Measurements from ENCODE around the gene TUBG2. TPM values are rescaled to one million over a fixed set of nuclear protein-coding genes. Genes with fewer than 3 reads are reported as not detected.

TUBG2 gene
- polyA plus RNA-seq, 1 donor (not counting 4 experiments of a cell fraction or from before 2014, with no cell fraction given) = 14.5 TPM

GRCh38 chr17:42708588-42708987, 49.5 kb downstream of the TUBG2 start:
- no peak for DNase-seq (ENCODE audit: low read depth, low spot score)
- TF ChIP-seq EZH2 (IDR thresholded peaks at IDR 0.05; ENCODE audit: low read length) (no peak), CTCF (optimal IDR thresholded peaks at IDR 0.05 in 1 of 3, IDR thresholded peaks at IDR 0.05 in 1 of 3, conservative IDR thresholded peaks at IDR 0.05 in 1 of 3; ENCODE audit: extremely low read depth in 1 of 3, insufficient read depth in 2 of 3, low read length in 3 of 3) (no peak)
- peaks cover 39 to 48% of the 10 kb centered on the region in 2 experiments for H3K36me3 ChIP-seq (ENCODE audit: control insufficient read depth in 2 of 2, extremely low read depth in 1 of 2, insufficient read depth in 2 of 2, low read length in 2 of 2)

GRCh38 chr17:42709561-42709960, 50.5 kb downstream of the TUBG2 start:
- Histone ChIP-seq H3K9me3 (ENCODE audit: control insufficient read depth, low read depth, low read length) (no peaks in the 10 kb centered on the region), H3K4me2 (ENCODE audit: control insufficient read depth, extremely low read depth, insufficient read depth, low read depth, low read length) (no peak overlapping the region), H3K36me3 (ENCODE audit: control insufficient read depth in 2 of 2, extremely low read depth in 1 of 2, insufficient read depth in 2 of 2, low read length in 2 of 2) (peaks cover 37 to 42% of the 10 kb centered on the region in 2 experiments), H3K27ac (ENCODE audit: control insufficient read depth, insufficient read depth, low read length) (no peak overlapping the region), H3K79me2 (ENCODE audit: control insufficient read depth, insufficient read depth, low read length) (no peaks in the 10 kb centered on the region), H3K9me1 (ENCODE audit: control insufficient read depth, extremely low read depth, insufficient read depth, low read length) (no peaks in the 10 kb centered on the region), H3K27me3 (ENCODE audit: control insufficient read depth, extremely low read depth, insufficient read depth, low read length) (no peaks in the 10 kb centered on the region), H3K9ac (ENCODE audit: control insufficient read depth, extremely low read depth, insufficient read depth, low read length) (no peak overlapping the region), H3K4me3 (ENCODE audit: control insufficient read depth in 2 of 3, extremely low read depth in 1 of 3, insufficient read depth in 2 of 3, low read depth in 1 of 3, low read length in 3 of 3) (no peak overlapping the region), H2AFZ (ENCODE audit: control insufficient read depth, low read length) (no peak overlapping the region), H3K4me1 (ENCODE audit: control insufficient read depth, extremely low read depth, insufficient read depth, low read length) (no peaks in the 10 kb centered on the region), H4K20me1 (ENCODE audit: control insufficient read depth, extremely low read depth, insufficient read depth, low read length) (no peaks in the 10 kb centered on the region)
- TF ChIP-seq CTCF (optimal IDR thresholded peaks at IDR 0.05 in 1 of 3, IDR thresholded peaks at IDR 0.05 in 1 of 3, conservative IDR thresholded peaks at IDR 0.05 in 1 of 3; ENCODE audit: extremely low read depth in 1 of 3, insufficient read depth in 2 of 3, low read length in 3 of 3) (no peak), EZH2 (IDR thresholded peaks at IDR 0.05; ENCODE audit: low read length) (no peak)
- dilution Hi-C loops (cut with MboI; ENCODE audit: extremely low pct_ligation_motif_present, low sequenced_read_pairs) = no loop called here
- FAIRE-seq (no peak), DNase-seq (ENCODE audit: low read depth, low spot score) (no peak)

More at GRCh38 chr17:42708588-42708987, 49.5 kb downstream of the TUBG2 start:
- H3K9ac ChIP-seq (ENCODE audit: control insufficient read depth, extremely low read depth, insufficient read depth, low read length) = no peak overlapping the region
- no peak overlapping the region for H3K27ac ChIP-seq (ENCODE audit: control insufficient read depth, insufficient read depth, low read length)
- no peaks in the 10 kb centered on the region for H3K4me1 ChIP-seq (ENCODE audit: control insufficient read depth, extremely low read depth, insufficient read depth, low read length)
- no peaks in the 10 kb centered on the region for H4K20me1 ChIP-seq (ENCODE audit: control insufficient read depth, extremely low read depth, insufficient read depth, low read length)
- no peak overlapping the region for H3K4me3 ChIP-seq (ENCODE audit: control insufficient read depth in 2 of 3, extremely low read depth in 1 of 3, insufficient read depth in 2 of 3, low read depth in 1 of 3, low read length in 3 of 3)
- H3K27me3 ChIP-seq (ENCODE audit: control insufficient read depth, extremely low read depth, insufficient read depth, low read length) = no peaks in the 10 kb centered on the region
- no peaks in the 10 kb centered on the region for H3K9me3 ChIP-seq (ENCODE audit: control insufficient read depth, low read depth, low read length)
- no peak overlapping the region for H2AFZ ChIP-seq (ENCODE audit: control insufficient read depth, low read length)
- FAIRE-seq = no peak
- H3K79me2 ChIP-seq (ENCODE audit: control insufficient read depth, insufficient read depth, low read length) = no peaks in the 10 kb centered on the region
- no peaks in the 10 kb centered on the region for H3K9me1 ChIP-seq (ENCODE audit: control insufficient read depth, extremely low read depth, insufficient read depth, low read length)
- dilution Hi-C loops (cut with MboI; ENCODE audit: extremely low pct_ligation_motif_present, low sequenced_read_pairs) = no loop called here
- no peak overlapping the region for H3K4me2 ChIP-seq (ENCODE audit: control insufficient read depth, extremely low read depth, insufficient read depth, low read depth, low read length)

Small RNAs within 50 kb of the gene (small RNA-seq; reads per million reads assigned to genes)
- 0 reads per million in 3 experiments for gene MIR6780A (ENCODE audit: insufficient read length in 3 of 3, low read depth in 3 of 3, low replicate concordance in 1 of 3)

Other genes starting within 250 kb of the TUBG2 start
- gene CAVIN1, start 236.0 kb upstream of the TUBG2 start, polyA plus RNA-seq = 172 to 237 TPM (median 190 TPM) in 3 replicates
- gene ATP6V0A1, start 200.4 kb upstream of the TUBG2 start, polyA plus RNA-seq = 24.0 to 43.7 TPM (median 41.9 TPM) in 3 replicates
- 6.9 to 13.1 TPM (median 10.8 TPM) in 3 replicates for gene NAGLU, start 123.0 kb upstream of the TUBG2 start, polyA plus RNA-seq
- gene HSD17B1, start 106.4 kb upstream of the TUBG2 start, polyA plus RNA-seq = 3.6 to 14.7 TPM (median 5.3 TPM) in 3 replicates
- gene COASY, start 97.1 kb upstream of the TUBG2 start, polyA plus RNA-seq = 25.9 to 49.8 TPM (median 26.2 TPM) in 3 replicates
- gene MLX, start 92.2 kb upstream of the TUBG2 start, polyA plus RNA-seq = 39.2 to 45.1 TPM (median 39.5 TPM) in 3 replicates
- 2.4 to 7.8 TPM (median 7.7 TPM) in 3 replicates for gene PSMC3IP, start 81.6 kb upstream of the TUBG2 start, polyA plus RNA-seq
- 25.2 to 49.5 TPM (median 32.5 TPM) in 3 replicates for gene RETREG3, start 49.9 kb upstream of the TUBG2 start, polyA plus RNA-seq
- gene TUBG1, start 49.6 kb upstream of the TUBG2 start, polyA plus RNA-seq = 35.1 to 141 TPM (median 54.8 TPM) in 3 replicates
- 3.1 to 10.7 TPM (median 4.9 TPM) in 3 replicates for gene PLEKHH3, start 17.7 kb downstream of the TUBG2 start, polyA plus RNA-seq
- gene CCR10, start 22.6 kb downstream of the TUBG2 start, polyA plus RNA-seq = 0.02 to 0.05 TPM (median 0.03 TPM) in 3 replicates
- gene CNTNAP1, start 23.2 kb downstream of the TUBG2 start, polyA plus RNA-seq = 0.46 to 2.0 TPM (median 0.71 TPM) in 3 replicates
- gene EZH1, start 85.8 kb downstream of the TUBG2 start, polyA plus RNA-seq = 13.6 to 18.4 TPM (median 18.3 TPM) in 3 replicates
- gene RAMP2, start 101.9 kb downstream of the TUBG2 start, polyA plus RNA-seq = 0.19 TPM in 1 of 3 replicates, not detected in the others
- gene VPS25, start 114.2 kb downstream of the TUBG2 start, polyA plus RNA-seq = 122 to 141 TPM (median 133 TPM) in 3 replicates
- gene WNK4, start 121.3 kb downstream of the TUBG2 start, polyA plus RNA-seq = 0.03 to 0.10 TPM (median 0.04 TPM) in 3 replicates
- gene COA3, start 139.4 kb downstream of the TUBG2 start, polyA plus RNA-seq = 83.6 to 97.8 TPM (median 92.4 TPM) in 3 replicates
- gene CNTD1, start 139.6 kb downstream of the TUBG2 start, polyA plus RNA-seq = not detected in 3 replicates
- 71.6 to 94.2 TPM (median 89.8 TPM) in 3 replicates for gene BECN1, start 165.0 kb downstream of the TUBG2 start, polyA plus RNA-seq
- 108 to 257 TPM (median 190 TPM) in 3 replicates for gene PSME3, start 174.1 kb downstream of the TUBG2 start, polyA plus RNA-seq
- gene AOC2, start 185.3 kb downstream of the TUBG2 start, polyA plus RNA-seq = 0.73 to 1.5 TPM (median 0.94 TPM) in 3 replicates
- 0.18 to 0.30 TPM (median 0.22 TPM) in 3 replicates for gene AOC3, start 191.9 kb downstream of the TUBG2 start, polyA plus RNA-seq
- not detected in 3 replicates for gene G6PC1, start 241.5 kb downstream of the TUBG2 start, polyA plus RNA-seq

Data from keratinocyte (primary cell).